ENCODE measurements around the gene SLC39A6. TPM values are rescaled to one million over a fixed set of nuclear protein-coding genes. Genes with fewer than 3 reads are reported as not detected.

The SLC39A6 gene
- total RNA-seq, 1 donor from 2014 or later: 80.1 TPM

- no peaks in the 10 kb centered on the region for H3K9me3 Mint-ChIP-seq (ENCODE audit: low read depth)
- H3K27me3 Mint-ChIP-seq: no peaks in the 10 kb centered on the region
- no peaks in the 10 kb centered on the region for H3K4me1 Mint-ChIP-seq (ENCODE audit: low read depth)
- peak overlapping the region; percentile 19 for H3K27ac Mint-ChIP-seq
- H3K36me3 Mint-ChIP-seq (ENCODE audit: insufficient read depth): peaks cover 34% of the 10 kb centered on the region
- TF ChIP-seq CTCF (IDR thresholded peaks at IDR 0.05; ENCODE audit: unreplicated experiment): no peak
- no peak overlapping the region for H3K4me3 Mint-ChIP-seq (ENCODE audit: low read depth)
- DNase-seq (ENCODE audit: low spot score, unreplicated experiment): no peak
These were observed 29.2 kb upstream of the SLC39A6 start for GRCh38 chr18:36158266-36158867.

- no peaks in the 10 kb centered on the region for H3K9me3 Mint-ChIP-seq (ENCODE audit: low read depth)
- TF ChIP-seq CTCF (IDR thresholded peaks at IDR 0.05; ENCODE audit: unreplicated experiment): no peak
- peaks cover 34% of the 10 kb centered on the region for H3K36me3 Mint-ChIP-seq (ENCODE audit: insufficient read depth)
- H3K27ac Mint-ChIP-seq: no peak overlapping the region
- H3K27me3 Mint-ChIP-seq: no peaks in the 10 kb centered on the region
- H3K4me3 Mint-ChIP-seq (ENCODE audit: low read depth): no peak overlapping the region
- no peak for DNase-seq (ENCODE audit: low spot score, unreplicated experiment)
- no peaks in the 10 kb centered on the region for H3K4me1 Mint-ChIP-seq (ENCODE audit: low read depth)
These were observed 28.3 kb upstream of the SLC39A6 start for GRCh38 chr18:36157441-36157840.

GRCh38 chr18:36155851-36156757 is 27.0 kb upstream of the SLC39A6 start:
- Mint-ChIP-seq H3K27me3 (no peaks in the 10 kb centered on the region), H3K4me3 (ENCODE audit: low read depth) (no peak overlapping the region), H3K27ac (no peak overlapping the region), H3K4me1 (ENCODE audit: low read depth) (no peaks in the 10 kb centered on the region), H3K36me3 (ENCODE audit: insufficient read depth) (peaks cover 33% of the 10 kb centered on the region), H3K9me3 (ENCODE audit: low read depth) (no peaks in the 10 kb centered on the region)
- no peak for TF ChIP-seq CTCF (IDR thresholded peaks at IDR 0.05; ENCODE audit: unreplicated experiment)
- DNase-seq (ENCODE audit: low spot score, unreplicated experiment): no peak

GRCh38 chr18:36153771-36154170 is 24.6 kb upstream of the SLC39A6 start:
- Mint-ChIP-seq H3K27ac (no peak overlapping the region), H3K4me1 (ENCODE audit: low read depth) (no peaks in the 10 kb centered on the region), H3K9me3 (ENCODE audit: low read depth) (no peaks in the 10 kb centered on the region), H3K4me3 (ENCODE audit: low read depth) (no peak overlapping the region), H3K27me3 (no peaks in the 10 kb centered on the region), H3K36me3 (ENCODE audit: insufficient read depth) (peaks cover 26% of the 10 kb centered on the region)
- TF ChIP-seq CTCF (IDR thresholded peaks at IDR 0.05; ENCODE audit: unreplicated experiment): no peak
- DNase-seq (ENCODE audit: low spot score, unreplicated experiment): no peak

- TF ChIP-seq CTCF (IDR thresholded peaks at IDR 0.05; ENCODE audit: unreplicated experiment): no peak
- Mint-ChIP-seq H3K27ac (peak overlapping the region; percentile 17), H3K9me3 (ENCODE audit: low read depth) (no peaks in the 10 kb centered on the region), H3K4me3 (ENCODE audit: low read depth) (no peak overlapping the region), H3K27me3 (no peaks in the 10 kb centered on the region), H3K36me3 (ENCODE audit: insufficient read depth) (peaks cover 24% of the 10 kb centered on the region), H3K4me1 (ENCODE audit: low read depth) (no peaks in the 10 kb centered on the region)
- DNase-seq (ENCODE audit: low spot score, unreplicated experiment): no peak
These were observed 24.1 kb upstream of the SLC39A6 start for GRCh38 chr18:36153203-36153602.
